ENCODE data around the gene VWC2L. TPM values are rescaled to one million over a fixed set of nuclear protein-coding genes. Genes with fewer than 3 reads are reported as not detected.

Gene VWC2L
- total RNA-seq, 3 donors from 2014 or later = not detected

- DNase-seq (no peak), ATAC-seq (no peak)
- Histone ChIP-seq H3K36me3 (ENCODE audit: low read depth) (no peaks in the 10 kb centered on the region), H3K9me3 (no peaks in the 10 kb centered on the region), H3K4me1 (ENCODE audit: low read depth) (no peaks in the 10 kb centered on the region), H3K4me3 (no peak overlapping the region)
- intact Hi-C loops (cut with DNase I, micrococcal nuclease) = no loop called here
- TF ChIP-seq, protein P1, sequence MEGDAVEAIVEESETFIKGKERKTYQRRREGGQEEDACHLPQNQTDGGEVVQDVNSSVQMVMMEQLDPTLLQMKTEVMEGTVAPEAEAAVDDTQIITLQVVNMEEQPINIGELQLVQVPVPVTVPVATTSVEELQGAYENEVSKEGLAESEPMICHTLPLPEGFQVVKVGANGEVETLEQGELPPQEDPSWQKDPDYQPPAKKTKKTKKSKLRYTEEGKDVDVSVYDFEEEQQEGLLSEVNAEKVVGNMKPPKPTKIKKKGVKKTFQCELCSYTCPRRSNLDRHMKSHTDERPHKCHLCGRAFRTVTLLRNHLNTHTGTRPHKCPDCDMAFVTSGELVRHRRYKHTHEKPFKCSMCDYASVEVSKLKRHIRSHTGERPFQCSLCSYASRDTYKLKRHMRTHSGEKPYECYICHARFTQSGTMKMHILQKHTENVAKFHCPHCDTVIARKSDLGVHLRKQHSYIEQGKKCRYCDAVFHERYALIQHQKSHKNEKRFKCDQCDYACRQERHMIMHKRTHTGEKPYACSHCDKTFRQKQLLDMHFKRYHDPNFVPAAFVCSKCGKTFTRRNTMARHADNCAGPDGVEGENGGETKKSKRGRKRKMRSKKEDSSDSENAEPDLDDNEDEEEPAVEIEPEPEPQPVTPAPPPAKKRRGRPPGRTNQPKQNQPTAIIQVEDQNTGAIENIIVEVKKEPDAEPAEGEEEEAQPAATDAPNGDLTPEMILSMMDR (IDR thresholded peaks at IDR 0.05) = no peak
Measured at GRCh38 chr2:214542295-214542694, 131.4 kb downstream of the VWC2L start.

DNA sequence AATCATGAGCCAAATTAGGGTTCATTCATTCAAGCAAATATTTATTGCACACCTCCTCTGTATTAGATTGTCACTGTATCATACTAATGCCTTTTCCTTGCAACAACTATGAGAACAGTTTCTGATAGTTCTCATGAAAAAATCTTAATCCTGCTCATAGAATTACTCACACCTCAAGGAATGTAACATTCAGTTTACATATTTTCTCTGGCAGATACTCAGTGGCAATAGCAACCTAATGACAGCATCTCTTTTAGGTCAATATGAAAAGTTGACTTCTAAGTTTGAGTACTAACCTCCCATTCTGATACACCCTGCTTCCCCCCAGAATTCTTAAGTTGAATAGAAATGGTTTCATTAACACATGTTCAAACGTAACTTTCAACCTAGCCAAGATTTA lies 132.0 kb downstream of the VWC2L start:
- ATAC-seq (no peak), DNase-seq (no peak)
- H3K36me3 ChIP-seq (ENCODE audit: low read depth) = no peaks in the 10 kb centered on the region
- no peaks in the 10 kb centered on the region for H3K4me1 ChIP-seq (ENCODE audit: low read depth)
- intact Hi-C loops (cut with DNase I, micrococcal nuclease) = no loop called here
- no peaks in the 10 kb centered on the region for H3K9me3 ChIP-seq
- H3K4me3 ChIP-seq = no peak overlapping the region
- TF ChIP-seq, protein P1 (IDR thresholded peaks at IDR 0.05) = no peak

DNA sequence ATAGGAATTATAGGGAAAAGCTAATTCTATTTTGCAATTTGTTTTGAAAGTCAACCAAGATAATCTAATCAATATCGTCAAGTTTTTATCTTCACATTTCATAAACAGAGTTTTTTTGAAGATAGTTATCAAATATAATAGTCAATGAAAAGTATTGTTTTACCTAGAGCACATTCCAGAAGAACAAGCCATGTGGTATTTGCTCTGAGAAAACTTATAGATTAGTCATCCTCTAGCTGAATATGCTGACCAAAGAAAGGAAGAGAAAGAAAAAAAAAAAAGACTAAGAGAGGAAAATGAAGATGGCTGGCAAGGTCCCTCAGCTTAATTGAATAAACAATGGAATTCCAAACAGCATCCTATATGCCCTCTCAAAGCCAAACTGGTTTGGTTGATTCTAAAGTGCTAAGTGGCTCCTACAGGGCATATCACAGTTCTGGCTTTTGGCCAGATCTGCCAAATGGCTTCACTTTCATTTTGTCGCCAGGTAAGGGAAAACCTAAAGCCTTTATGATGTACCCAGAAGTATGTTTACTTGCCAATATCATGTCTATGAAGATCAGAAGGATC lies 132.6 kb downstream of the VWC2L start:
- intact Hi-C loops (cut with DNase I, micrococcal nuclease) = no loop called here
- H3K4me3 ChIP-seq = no peak overlapping the region
- H3K4me1 ChIP-seq (ENCODE audit: low read depth) = no peaks in the 10 kb centered on the region
- TF ChIP-seq, protein P1 (IDR thresholded peaks at IDR 0.05) = no peak
- ATAC-seq = peak; percentile 25
- H3K9me3 ChIP-seq = no peaks in the 10 kb centered on the region
- H3K36me3 ChIP-seq (ENCODE audit: low read depth) = no peaks in the 10 kb centered on the region
- peak in 1 of 3 donors; percentile 28 for DNase-seq

- Histone ChIP-seq H3K9me3 (no peaks in the 10 kb centered on the region), H3K4me3 (no peak overlapping the region), H3K4me1 (ENCODE audit: low read depth) (no peaks in the 10 kb centered on the region), H3K36me3 (ENCODE audit: low read depth) (no peaks in the 10 kb centered on the region)
- ATAC-seq = no peak
- TF ChIP-seq, protein P1 (IDR thresholded peaks at IDR 0.05) = no peak
- intact Hi-C loops (cut with DNase I, micrococcal nuclease) = no loop called here
- DNase-seq = no peak
Measured at GRCh38 chr2:214545898-214546542, 135.2 kb downstream of the VWC2L start.

GRCh38 chr2:214547931-214548330 lies 137.1 kb downstream of the VWC2L start:
- ATAC-seq (no peak), DNase-seq (no peak)
- intact Hi-C loops (cut with DNase I, micrococcal nuclease) = no loop called here
- no peaks in the 10 kb centered on the region for H3K36me3 ChIP-seq (ENCODE audit: low read depth)
- H3K4me1 ChIP-seq (ENCODE audit: low read depth) = no peaks in the 10 kb centered on the region
- TF ChIP-seq, protein P1 (IDR thresholded peaks at IDR 0.05) = no peak
- H3K4me3 ChIP-seq = no peak overlapping the region
- no peaks in the 10 kb centered on the region for H3K9me3 ChIP-seq

Measured in mucosa of descending colon (tissue), 3 donors.